Loucy (cell line): ENCODE measurements around the gene ATP5PB.

ENCODE experiments used
- H2AFZ ChIP-seq: fragments of 200-600 bp; sonication (generic); 2 replicates; pipeline ENCODE4 v1.6.0; 2016; ENCODE audit warnings: antibody characterized with exemption, mild to moderate bottlenecking, low read length, moderate library complexity
- H3F3A ChIP-seq: fragments of 200-600 bp; 2 replicates; pipeline ENCODE4 v1.6.0; 2016; ENCODE audit warnings: antibody characterized with exemption, low read depth, mild to moderate bottlenecking
- H3K27me3 ChIP-seq: fragments of 200-600 bp; sonication (generic); 2 replicates; pipeline ENCODE4 v1.6.1; 2014; ENCODE audit warnings: low read length, mild to moderate bottlenecking; ENCODE audit not compliant: insufficient read depth, poor library complexity, severe bottlenecking
- H3K36me3 ChIP-seq: fragments of 200-600 bp; sonication (generic); 2 replicates; pipeline ENCODE4 v1.6.1; 2016; ENCODE audit warnings: low read length; ENCODE audit not compliant: insufficient read depth
- H3K4me1 ChIP-seq: fragments of 200-600 bp; sonication (generic); 2 replicates; pipeline ENCODE4 v1.5.1; 2014; ENCODE audit warnings: low read length, mild to moderate bottlenecking; ENCODE audit not compliant: insufficient read depth, poor library complexity, severe bottlenecking
- H3K4me2 ChIP-seq: fragments of 200-600 bp; sonication (generic); 2 replicates; pipeline ENCODE4 v1.6.0; 2014; ENCODE audit warnings: antibody characterized with exemption, low read length, low read depth, mild to moderate bottlenecking; ENCODE audit not compliant: poor library complexity, severe bottlenecking
- H3K4me3 ChIP-seq: fragments of 200-600 bp; sonication (generic); 2 replicates; pipeline ENCODE4 v1.5.1; 2014; ENCODE audit warnings: low read length, mild to moderate bottlenecking, mixed read lengths; ENCODE audit not compliant: poor library complexity, severe bottlenecking
- H3K79me2 ChIP-seq: fragments of 200-600 bp; sonication (generic); 2 replicates; pipeline ENCODE4 v1.6.1; 2014; ENCODE audit warnings: low read length; ENCODE audit not compliant: insufficient read depth
- H3K9ac ChIP-seq: fragments of 200-600 bp; sonication (generic); 2 replicates; pipeline ENCODE4 v1.6.0; 2014; ENCODE audit warnings: mild to moderate bottlenecking, low read depth, low read length, moderate library complexity; ENCODE audit not compliant: poor library complexity, severe bottlenecking
- H3K9me2 ChIP-seq: fragments of 200-600 bp; sonication (generic); replicated peaks from 2 replicates; pipeline ENCODE4 v1.6.1; 2016; ENCODE audit warnings: low read depth, low read length, mixed read lengths
- H3K9me3 ChIP-seq: fragments of 200-600 bp; sonication (generic); 2 replicates; pipeline ENCODE4 v1.6.1; 2014; ENCODE audit warnings: mild to moderate bottlenecking, antibody characterized with exemption, low read length, low read depth; ENCODE audit not compliant: insufficient read depth
- H4K20me1 ChIP-seq: fragments of 200-600 bp; sonication (generic); 2 replicates; pipeline ENCODE4 v1.6.0; 2014; ENCODE audit warnings: antibody characterized with exemption, low read length, mild to moderate bottlenecking; ENCODE audit not compliant: insufficient read depth, poor library complexity, severe bottlenecking
- EZH2phosphoT487 ChIP-seq: fragments of 200-600 bp; IDR thresholded peaks from 2 replicates; pipeline ENCODE4 v1.6.1; 2018; ENCODE audit warnings: antibody characterized with exemption, mild to moderate bottlenecking, moderate library complexity, borderline replicate concordance
- TF ChIP-seq, protein P1 (sequence below): fragments of 200-600 bp; sonication (generic); conservative IDR thresholded peaks from 2 replicates; pipeline ENCODE4 v1.5.1; 2014; ENCODE audit warnings: mild to moderate bottlenecking, antibody characterized with exemption, low read length

ATP5PB gene

DNA sequence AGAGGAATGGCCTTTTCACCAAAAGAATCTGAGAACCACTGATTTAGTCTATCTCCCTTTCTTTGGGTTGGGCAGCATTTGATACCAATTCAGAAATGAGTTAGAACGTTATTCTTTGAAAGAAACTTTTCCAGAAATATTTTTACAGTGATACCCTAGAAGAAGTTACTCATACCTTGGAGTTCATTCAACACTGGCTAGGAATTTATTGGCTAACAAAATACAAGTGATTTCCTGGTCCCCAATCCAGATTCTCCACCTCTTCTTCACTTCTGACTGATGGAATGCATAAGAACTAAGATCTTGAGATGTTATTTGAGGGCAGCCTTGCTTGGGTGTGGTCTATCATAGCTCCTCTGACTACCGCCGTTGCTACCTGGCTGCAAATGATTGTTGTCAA is 33.9 kb downstream of the ATP5PB start:
- Histone ChIP-seq H3K4me2 (no peak overlapping the region), H3K9me2 (no peaks in the 10 kb centered on the region), H3K27me3 (no peaks in the 10 kb centered on the region), H3F3A (no peaks in the 10 kb centered on the region), H3K4me3 (no peak overlapping the region), H3K4me1 (peaks cover 9% of the 10 kb centered on the region), H4K20me1 (no peaks in the 10 kb centered on the region), H3K36me3 (no peaks in the 10 kb centered on the region), H3K9me3 (no peaks in the 10 kb centered on the region), H2AFZ (no peak overlapping the region), H3K79me2 (no peaks in the 10 kb centered on the region), H3K9ac (no peak overlapping the region)
- TF ChIP-seq EZH2phosphoT487, result no peak
- TF ChIP-seq, protein P1, sequence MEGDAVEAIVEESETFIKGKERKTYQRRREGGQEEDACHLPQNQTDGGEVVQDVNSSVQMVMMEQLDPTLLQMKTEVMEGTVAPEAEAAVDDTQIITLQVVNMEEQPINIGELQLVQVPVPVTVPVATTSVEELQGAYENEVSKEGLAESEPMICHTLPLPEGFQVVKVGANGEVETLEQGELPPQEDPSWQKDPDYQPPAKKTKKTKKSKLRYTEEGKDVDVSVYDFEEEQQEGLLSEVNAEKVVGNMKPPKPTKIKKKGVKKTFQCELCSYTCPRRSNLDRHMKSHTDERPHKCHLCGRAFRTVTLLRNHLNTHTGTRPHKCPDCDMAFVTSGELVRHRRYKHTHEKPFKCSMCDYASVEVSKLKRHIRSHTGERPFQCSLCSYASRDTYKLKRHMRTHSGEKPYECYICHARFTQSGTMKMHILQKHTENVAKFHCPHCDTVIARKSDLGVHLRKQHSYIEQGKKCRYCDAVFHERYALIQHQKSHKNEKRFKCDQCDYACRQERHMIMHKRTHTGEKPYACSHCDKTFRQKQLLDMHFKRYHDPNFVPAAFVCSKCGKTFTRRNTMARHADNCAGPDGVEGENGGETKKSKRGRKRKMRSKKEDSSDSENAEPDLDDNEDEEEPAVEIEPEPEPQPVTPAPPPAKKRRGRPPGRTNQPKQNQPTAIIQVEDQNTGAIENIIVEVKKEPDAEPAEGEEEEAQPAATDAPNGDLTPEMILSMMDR, result no peak

DNA sequence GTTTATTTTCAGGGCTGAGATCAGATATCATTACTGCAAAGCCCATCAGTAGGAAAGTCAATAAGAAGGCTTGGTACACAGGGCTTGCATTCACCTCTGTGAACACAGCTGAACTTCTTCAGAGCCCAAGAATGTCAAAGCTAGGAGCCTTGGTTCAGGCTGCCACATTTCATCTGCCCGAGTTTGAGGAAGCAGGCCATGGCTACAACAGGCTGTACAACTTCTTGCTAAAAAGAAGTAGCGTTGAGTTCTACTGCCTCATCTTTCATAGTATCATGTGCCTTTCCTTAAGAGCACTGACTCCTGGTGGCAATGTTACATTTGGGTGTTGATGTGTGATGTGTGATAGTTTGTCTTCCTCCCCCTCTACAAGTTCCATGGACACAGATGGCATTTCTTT is 34.6 kb downstream of the ATP5PB start:
- peaks cover 5% of the 10 kb centered on the region for H3K4me1 ChIP-seq
- no peaks in the 10 kb centered on the region for H3K79me2 ChIP-seq
- H3K9me2 ChIP-seq, result no peaks in the 10 kb centered on the region
- TF ChIP-seq, protein P1, result no peak
- no peak for TF ChIP-seq EZH2phosphoT487
- H2AFZ ChIP-seq, result no peak overlapping the region
- H3K9me3 ChIP-seq, result no peaks in the 10 kb centered on the region
- H3K4me2 ChIP-seq, result no peak overlapping the region
- H3F3A ChIP-seq, result no peaks in the 10 kb centered on the region
- no peaks in the 10 kb centered on the region for H3K36me3 ChIP-seq
- no peak overlapping the region for H3K4me3 ChIP-seq
- H4K20me1 ChIP-seq, result no peaks in the 10 kb centered on the region
- no peak overlapping the region for H3K9ac ChIP-seq
- no peaks in the 10 kb centered on the region for H3K27me3 ChIP-seq

DNA sequence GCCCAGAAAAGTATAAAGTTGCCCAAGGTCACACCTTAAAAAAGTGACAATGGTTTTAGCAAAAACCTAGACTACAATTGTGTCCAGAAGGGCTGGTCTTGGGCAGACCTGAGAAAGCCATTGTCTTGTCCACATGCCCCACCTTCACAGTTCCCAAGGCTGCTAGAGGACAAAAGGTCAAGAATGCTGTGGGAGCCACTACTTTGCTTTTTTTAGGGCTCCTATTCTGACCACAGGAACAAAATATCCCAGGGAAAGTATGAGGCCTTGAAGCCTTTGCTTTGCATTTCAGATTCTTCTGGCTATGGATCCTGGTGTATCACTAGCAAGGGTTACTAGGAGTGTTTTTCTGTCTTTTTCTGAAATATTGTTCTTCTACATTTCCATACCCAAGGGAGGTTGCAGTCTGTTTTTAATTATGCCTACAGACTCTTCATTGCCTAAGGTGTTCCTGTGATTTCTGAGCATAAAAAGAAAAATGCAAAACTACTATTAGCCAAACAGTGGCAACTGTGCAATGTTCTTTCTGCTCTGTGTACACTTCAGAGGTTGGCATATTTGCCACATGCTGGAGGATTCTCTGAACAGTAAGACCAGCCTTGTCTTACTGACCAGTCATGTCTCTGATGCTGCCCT is 35.2 kb downstream of the ATP5PB start:
- Histone ChIP-seq H3K79me2 (no peaks in the 10 kb centered on the region), H3K36me3 (no peaks in the 10 kb centered on the region), H3K9me2 (no peaks in the 10 kb centered on the region), H3K4me1 (peaks cover 5% of the 10 kb centered on the region), H3K9me3 (no peaks in the 10 kb centered on the region), H3K4me3 (no peak overlapping the region), H3F3A (no peaks in the 10 kb centered on the region), H3K4me2 (no peak overlapping the region), H2AFZ (no peak overlapping the region), H3K9ac (no peak overlapping the region), H3K27me3 (no peaks in the 10 kb centered on the region), H4K20me1 (no peaks in the 10 kb centered on the region)
- TF ChIP-seq, protein P1, result no peak
- no peak for TF ChIP-seq EZH2phosphoT487
